Astrocyte (in vitro differentiated cells and primary cell): ENCODE measurements around the gene NUP205. TPM values are rescaled to one million over a fixed set of nuclear protein-coding genes. Genes with fewer than 3 reads are reported as not detected.

ENCODE experiments used
- DNase-seq: peaks from one replicate; pipeline ENCODE4 v3.0.0-alpha.2; 2010; ENCODE audit warnings: low read depth
- FAIRE-seq: peaks from 2 replicates; lab custom pipeline; 2011; peaks lifted over from hg19 to GRCh38; lab: Jason Lieb, UNC
- H2AFZ ChIP-seq: 2 replicates; pipeline ENCODE4 v1.6.0; 2012; ENCODE audit warnings: low read depth, low read length, inconsistent platforms
- H3K27ac ChIP-seq: 2 replicates; pipeline ENCODE4 v1.5.1; 2011; ENCODE audit warnings: low read depth, low read length, inconsistent platforms
- H3K27me3 ChIP-seq: 2 replicates; pipeline ENCODE4 v1.6.0; 2011; ENCODE audit warnings: low read length, inconsistent platforms; ENCODE audit not compliant: insufficient read depth
- H3K36me3 ChIP-seq: 2 replicates; pipeline ENCODE4 v1.5.1; 2011; ENCODE audit warnings: low read length, inconsistent platforms; ENCODE audit not compliant: insufficient read depth
- H3K4me1 ChIP-seq: 2 replicates; pipeline ENCODE4 v1.5.1; 2011; ENCODE audit warnings: low read length, inconsistent platforms; ENCODE audit not compliant: insufficient read depth
- H3K4me2 ChIP-seq: 2 replicates; pipeline ENCODE4 v1.6.0; 2012; ENCODE audit warnings: low read length, inconsistent platforms
- H3K4me3 ChIP-seq: 2 replicates; pipeline ENCODE4 v1.5.1; 2011; ENCODE audit warnings: low read depth, mild to moderate bottlenecking, low read length, inconsistent platforms; ENCODE audit not compliant: insufficient read depth
- H3K79me2 ChIP-seq: 2 replicates; pipeline ENCODE4 v1.6.0; 2012; ENCODE audit warnings: mild to moderate bottlenecking, low read length, inconsistent platforms; ENCODE audit not compliant: insufficient read depth
- H3K9ac ChIP-seq: 2 replicates; pipeline ENCODE4 v1.6.0; 2012; ENCODE audit warnings: mild to moderate bottlenecking, low read length, inconsistent platforms
- H3K9me3 ChIP-seq: 2 replicates; pipeline ENCODE4 v1.5.1; 2012; ENCODE audit warnings: low read depth, mild to moderate bottlenecking, low read length, inconsistent platforms; ENCODE audit not compliant: insufficient read depth
- H4K20me1 ChIP-seq: 2 replicates; pipeline ENCODE4 v1.6.0; 2012; ENCODE audit warnings: low read length, inconsistent platforms; ENCODE audit not compliant: insufficient read depth
- H3K27ac Mint-ChIP-seq: one replicate; pipeline ENCODE4 v1.8.0; 2021; ENCODE audit warnings: mild to moderate bottlenecking, mixed read lengths; ENCODE audit not compliant: unreplicated experiment
- H3K27me3 Mint-ChIP-seq: one replicate; pipeline ENCODE4 v1.8.0; 2021; ENCODE audit warnings: low read depth, mixed read lengths; ENCODE audit not compliant: unreplicated experiment
- H3K36me3 Mint-ChIP-seq: one replicate; pipeline ENCODE4 v1.8.0; 2021; ENCODE audit warnings: low read depth, mixed read lengths; ENCODE audit not compliant: unreplicated experiment
- H3K4me1 Mint-ChIP-seq: one replicate; pipeline ENCODE4 v1.8.0; 2021; ENCODE audit warnings: low read depth, mixed read lengths; ENCODE audit not compliant: unreplicated experiment
- H3K4me3 Mint-ChIP-seq: one replicate; pipeline ENCODE4 v1.8.0; 2021; ENCODE audit warnings: mild to moderate bottlenecking, moderate library complexity, mixed read lengths; ENCODE audit not compliant: unreplicated experiment
- H3K9me3 Mint-ChIP-seq: one replicate; pipeline ENCODE4 v1.8.0; 2021; ENCODE audit warnings: mild to moderate bottlenecking, mixed read lengths; ENCODE audit not compliant: unreplicated experiment
- CTCF ChIP-seq: IDR thresholded peaks from 2 replicates; pipeline ENCODE4 v1.5.1; 2011; ENCODE audit warnings: low read depth, mild to moderate bottlenecking, inconsistent platforms, low read length, moderate library complexity; ENCODE audit not compliant: insufficient read depth
- EZH2 ChIP-seq: IDR thresholded peaks from 2 replicates; pipeline ENCODE4 v1.6.1; 2012; ENCODE audit warnings: mild to moderate bottlenecking, low read length, inconsistent platforms; ENCODE audit not compliant: insufficient read depth
- total RNA-seq: library from RNA; stranded (reverse); gene quantifications from 2 replicates; pipeline ENCODE4 v1.2.1, GENCODE V29; 2021

The NUP205 gene
- total RNA-seq, 1 donor from 2014 or later, result 50.5 TPM

GRCh38 chr7:135584362-135585353 is 26.9 kb downstream of the NUP205 start:
- DNase-seq (peak; percentile 3), FAIRE-seq (no peak)
- H2AFZ ChIP-seq, result no peak overlapping the region
- no peak overlapping the region for H3K27ac ChIP-seq
- H3K27me3 ChIP-seq, result no peaks in the 10 kb centered on the region
- no peaks in the 10 kb centered on the region for H3K9me3 Mint-ChIP-seq
- H3K27me3 Mint-ChIP-seq, result no peaks in the 10 kb centered on the region
- no peaks in the 10 kb centered on the region for H3K4me1 ChIP-seq
- no peak overlapping the region for H3K27ac Mint-ChIP-seq
- no peaks in the 10 kb centered on the region for H3K79me2 ChIP-seq
- no peak overlapping the region for H3K9ac ChIP-seq
- H3K4me3 ChIP-seq, result no peak overlapping the region
- peaks cover 6% of the 10 kb centered on the region for H3K36me3 Mint-ChIP-seq
- no peak overlapping the region for H3K4me2 ChIP-seq
- no peaks in the 10 kb centered on the region for H4K20me1 ChIP-seq
- no peaks in the 10 kb centered on the region for H3K9me3 ChIP-seq
- TF ChIP-seq EZH2 (no peak), CTCF (no peak)
- peaks cover 39% of the 10 kb centered on the region for H3K36me3 ChIP-seq
- H3K4me1 Mint-ChIP-seq, result no peaks in the 10 kb centered on the region
- no peak overlapping the region for H3K4me3 Mint-ChIP-seq

- H3K27me3 Mint-ChIP-seq, result no peaks in the 10 kb centered on the region
- no peak for TF ChIP-seq CTCF
- no peak for TF ChIP-seq EZH2
- peak; percentile 45 for DNase-seq
- H3K9me3 ChIP-seq, result no peaks in the 10 kb centered on the region
- H3K36me3 ChIP-seq, result peaks cover 32% of the 10 kb centered on the region
- no peak overlapping the region for H2AFZ ChIP-seq
- FAIRE-seq, result no peak
- H4K20me1 ChIP-seq, result no peaks in the 10 kb centered on the region
- no peaks in the 10 kb centered on the region for H3K27me3 ChIP-seq
- H3K4me3 ChIP-seq, result no peak overlapping the region
- no peak overlapping the region for H3K9ac ChIP-seq
- H3K27ac ChIP-seq, result no peak overlapping the region
- peak overlapping the region; percentile 31 for H3K4me2 ChIP-seq
- peaks cover 6% of the 10 kb centered on the region for H3K4me1 ChIP-seq
- peaks cover 5% of the 10 kb centered on the region for H3K4me1 Mint-ChIP-seq
- no peak overlapping the region for H3K27ac Mint-ChIP-seq
- H3K36me3 Mint-ChIP-seq, result peaks cover 7% of the 10 kb centered on the region
- no peak overlapping the region for H3K4me3 Mint-ChIP-seq
- H3K9me3 Mint-ChIP-seq, result no peaks in the 10 kb centered on the region
- peaks cover 4% of the 10 kb centered on the region for H3K79me2 ChIP-seq
These were observed 39.6 kb downstream of the NUP205 start for GRCh38 chr7:135597181-135597925.
